OCI-LY1 (cell line): ENCODE measurements around the gene AMER2.

Experiments used
- H2AFZ ChIP-seq: fragments of 200-600 bp; sonication (generic), shearing (Covaris generic); 2 replicates; pipeline ENCODE4 v1.6.0; 2014; ENCODE audit warnings: antibody characterized with exemption, mild to moderate bottlenecking, low read length
- H3F3A ChIP-seq: fragments of 200-600 bp; sonication (generic), shearing (Covaris generic); 2 replicates; pipeline ENCODE4 v1.6.0; 2014; ENCODE audit warnings: mild to moderate bottlenecking, antibody characterized with exemption, low read length, moderate library complexity; ENCODE audit not compliant: insufficient read depth
- H3K27ac ChIP-seq: fragments of 200-600 bp; sonication (generic); 2 replicates; pipeline ENCODE4 v1.5.1; 2014; ENCODE audit warnings: low read length, mixed run types, mild to moderate bottlenecking, low read depth; ENCODE audit not compliant: poor library complexity, severe bottlenecking
- H3K27me3 ChIP-seq: fragments of 200-600 bp; sonication (generic); 2 replicates; pipeline ENCODE4 v1.6.0; 2014; ENCODE audit warnings: antibody characterized with exemption, mild to moderate bottlenecking, low read length, moderate library complexity; ENCODE audit not compliant: insufficient read depth
- H3K36me3 ChIP-seq: fragments of 200-600 bp; sonication (generic); 2 replicates; pipeline ENCODE4 v1.6.1; 2014; ENCODE audit warnings: mild to moderate bottlenecking, antibody characterized with exemption, low read length, moderate library complexity, mixed read lengths; ENCODE audit not compliant: insufficient read depth
- H3K4me1 ChIP-seq: fragments of 200-600 bp; sonication (generic); 2 replicates; pipeline ENCODE4 v1.5.1; 2014; ENCODE audit warnings: mild to moderate bottlenecking, low read length, moderate library complexity; ENCODE audit not compliant: insufficient read depth, severe bottlenecking
- H3K4me2 ChIP-seq: fragments of 200-600 bp; sonication (generic), shearing (Covaris generic); 2 replicates; pipeline ENCODE4 v1.6.1; 2014; ENCODE audit warnings: low read length
- H3K4me3 ChIP-seq: fragments of 200-600 bp; sonication (generic); 2 replicates; pipeline ENCODE4 v1.5.1; 2014; ENCODE audit warnings: low read length, low read depth, mild to moderate bottlenecking, mixed read lengths; ENCODE audit not compliant: poor library complexity, severe bottlenecking
- H3K79me2 ChIP-seq: fragments of 200-600 bp; shearing (Covaris generic); 2 replicates; pipeline ENCODE4 v1.6.1; 2016; ENCODE audit warnings: mixed run types, low read length, mixed read lengths; ENCODE audit not compliant: insufficient read depth
- H3K9ac ChIP-seq: fragments of 200-600 bp; sonication (generic), shearing (Covaris generic); 2 replicates; pipeline ENCODE4 v1.6.1; 2014; ENCODE audit warnings: mild to moderate bottlenecking, low read length, mixed read lengths
- H3K9me2 ChIP-seq: fragments of 200-600 bp; sonication (generic), shearing (Covaris generic); 2 replicates; pipeline ENCODE4 v1.6.1; 2014; ENCODE audit warnings: low read depth, mild to moderate bottlenecking, low read length, mixed read lengths
- H3K9me3 ChIP-seq: fragments of 200-600 bp; shearing (Covaris generic); 2 replicates; pipeline ENCODE4 v1.6.1; 2014; ENCODE audit warnings: low read length, mixed read lengths
- H4K20me1 ChIP-seq: fragments of 200-600 bp; sonication (generic), shearing (Covaris generic); 2 replicates; pipeline ENCODE4 v1.6.0; 2016; ENCODE audit warnings: mild to moderate bottlenecking, low read length; ENCODE audit not compliant: insufficient read depth
- CTCF ChIP-seq: fragments of 200-600 bp; sonication (generic), shearing (Covaris generic); IDR thresholded peaks from 2 replicates; pipeline ENCODE4 v1.5.1; 2017; ENCODE audit warnings: mild to moderate bottlenecking, antibody characterized with exemption, low read length, moderate library complexity, mixed read lengths
- EZH2 ChIP-seq: fragments of 200-600 bp; sonication (generic), shearing (Covaris generic); IDR thresholded peaks from 2 replicates; pipeline ENCODE4 v1.8.0; 2017; ENCODE audit warnings: borderline replicate concordance, mixed run types, mild to moderate bottlenecking, antibody characterized with exemption, low read length, moderate library complexity, mixed read lengths

Gene AMER2

GRCh38 chr13:25196971-25197370 lies 24.9 kb upstream of the AMER2 start:
- H3K79me2 ChIP-seq: no peaks in the 10 kb centered on the region
- no peak for TF ChIP-seq EZH2
- TF ChIP-seq CTCF: no peak
- H4K20me1 ChIP-seq: no peaks in the 10 kb centered on the region
- H3K36me3 ChIP-seq: no peaks in the 10 kb centered on the region
- no peaks in the 10 kb centered on the region for H3K9me3 ChIP-seq
- H3K4me3 ChIP-seq: no peak overlapping the region
- H3K9me2 ChIP-seq: no peaks in the 10 kb centered on the region
- H3K27me3 ChIP-seq: 0 out of 2 replicates have a peak, but pooled peaks cover 4% of the 10 kb centered on the region
- H3F3A ChIP-seq: no peaks in the 10 kb centered on the region
- no peak overlapping the region for H3K27ac ChIP-seq
- H2AFZ ChIP-seq: no peak overlapping the region
- H3K4me1 ChIP-seq: no peaks in the 10 kb centered on the region
- H3K9ac ChIP-seq: no peak overlapping the region
- no peak overlapping the region for H3K4me2 ChIP-seq

- no peak for TF ChIP-seq EZH2
- Histone ChIP-seq H3F3A (no peaks in the 10 kb centered on the region), H3K9ac (no peak overlapping the region), H3K9me2 (no peaks in the 10 kb centered on the region), H3K4me2 (no peak overlapping the region), H4K20me1 (no peaks in the 10 kb centered on the region), H3K36me3 (no peaks in the 10 kb centered on the region), H2AFZ (no peak overlapping the region), H3K4me3 (no peak overlapping the region), H3K27me3 (0 out of 2 replicates have a peak, but pooled peaks cover 10% of the 10 kb centered on the region), H3K9me3 (no peaks in the 10 kb centered on the region), H3K4me1 (no peaks in the 10 kb centered on the region), H3K79me2 (no peaks in the 10 kb centered on the region), H3K27ac (no peak overlapping the region)
Observed at GRCh38 chr13:25192936-25193335, 20.8 kb upstream of the AMER2 start.

- Histone ChIP-seq H3K27me3 (0 out of 2 replicates have a peak, but pooled peaks cover 10% of the 10 kb centered on the region), H3K4me2 (no peak overlapping the region), H3K4me1 (no peaks in the 10 kb centered on the region), H3K79me2 (no peaks in the 10 kb centered on the region), H3K9me3 (no peaks in the 10 kb centered on the region), H3F3A (no peaks in the 10 kb centered on the region), H2AFZ (no peak overlapping the region), H3K27ac (no peak overlapping the region), H3K4me3 (no peak overlapping the region), H3K36me3 (no peaks in the 10 kb centered on the region), H3K9ac (no peak overlapping the region), H4K20me1 (no peaks in the 10 kb centered on the region), H3K9me2 (no peaks in the 10 kb centered on the region)
- no peak for TF ChIP-seq EZH2
- TF ChIP-seq CTCF: no peak
Observed at GRCh38 chr13:25192489-25192888, 20.4 kb upstream of the AMER2 start.

GRCh38 chr13:25192052-25192451 lies 20.0 kb upstream of the AMER2 start:
- no peaks in the 10 kb centered on the region for H3F3A ChIP-seq
- no peaks in the 10 kb centered on the region for H3K9me3 ChIP-seq
- no peaks in the 10 kb centered on the region for H3K79me2 ChIP-seq
- H3K4me3 ChIP-seq: no peak overlapping the region
- H3K9ac ChIP-seq: no peak overlapping the region
- H3K9me2 ChIP-seq: no peaks in the 10 kb centered on the region
- no peaks in the 10 kb centered on the region for H3K4me1 ChIP-seq
- no peaks in the 10 kb centered on the region for H4K20me1 ChIP-seq
- H2AFZ ChIP-seq: no peak overlapping the region
- H3K27me3 ChIP-seq: 0 out of 2 replicates have a peak, but pooled peaks cover 10% of the 10 kb centered on the region
- H3K27ac ChIP-seq: no peak overlapping the region
- no peak for TF ChIP-seq CTCF
- no peak for TF ChIP-seq EZH2
- H3K4me2 ChIP-seq: no peak overlapping the region
- H3K36me3 ChIP-seq: no peaks in the 10 kb centered on the region
